Erythroblast (primary cell): ENCODE measurements around the gene TBXT.

ENCODE experiments used
- DNase-seq, 2 experiments: peaks; one replicate each; lab custom pipeline; 2025; lab: John Stamatoyannopoulos, UW
- GATA1 ChIP-seq: IDR thresholded peaks from 2 replicates; pipeline ENCODE4 v1.6.1; 2011; ENCODE audit warnings: low read depth, mild to moderate bottlenecking, control low read depth, low read length, moderate library complexity
- POLR2A ChIP-seq: IDR thresholded peaks from 2 replicates; pipeline ENCODE4 v1.6.1; 2011; ENCODE audit warnings: mild to moderate bottlenecking, low read length

Gene TBXT

GRCh38 chr6:166167801-166168615 lies at the start of gene TBXT:
Gene TBXT, minus strand, starts transcription at chr6:166167851. Its CDS starts 260 bp downstream, at chr6:166167591.
- no peak for TF ChIP-seq GATA1
- TF ChIP-seq POLR2A = no peak
- no peak for DNase-seq

DNA sequence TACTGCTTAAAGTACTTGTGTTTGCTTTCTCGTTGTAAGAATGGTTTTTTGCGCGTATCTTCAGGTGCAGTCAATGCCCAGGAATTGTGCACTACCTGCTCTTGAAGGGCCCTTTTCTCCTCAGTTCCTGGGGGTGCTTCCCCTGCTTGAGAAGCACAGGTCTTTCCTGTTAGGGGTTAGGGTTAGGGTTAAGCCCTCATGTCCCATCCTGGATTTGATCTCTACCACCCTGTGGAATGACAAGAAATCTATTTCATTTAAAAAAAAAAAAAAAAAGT lies 39.6 kb upstream of the TBXT start:
- TF ChIP-seq POLR2A (no peak), GATA1 (no peak)
- DNase-seq = no peak

- no peak for TF ChIP-seq GATA1
- TF ChIP-seq POLR2A = no peak
- no peak for DNase-seq
These were observed 39.0 kb upstream of the TBXT start for GRCh38 chr6:166206510-166207283.

- TF ChIP-seq POLR2A (no peak), GATA1 (no peak)
- no peak for DNase-seq
These were observed 38.4 kb upstream of the TBXT start for GRCh38 chr6:166206066-166206465.

- DNase-seq = no peak
- no peak for TF ChIP-seq POLR2A
- no peak for TF ChIP-seq GATA1
These were observed 37.4 kb upstream of the TBXT start for GRCh38 chr6:166204852-166205650.

GRCh38 chr6:166203641-166204222 lies 36.1 kb upstream of the TBXT start:
- no peak for DNase-seq
- no peak for TF ChIP-seq POLR2A
- no peak for TF ChIP-seq GATA1

- no peak for TF ChIP-seq GATA1
- TF ChIP-seq POLR2A = no peak
These were observed 35.5 kb upstream of the TBXT start for GRCh38 chr6:166203003-166203640.

GRCh38 chr6:166202321-166202733 lies 34.7 kb upstream of the TBXT start:
- no peak for DNase-seq
- no peak for TF ChIP-seq GATA1
- no peak for TF ChIP-seq POLR2A

More at GRCh38 chr6:166203003-166203640, 35.5 kb upstream of the TBXT start:
- no peak for DNase-seq

DNA sequence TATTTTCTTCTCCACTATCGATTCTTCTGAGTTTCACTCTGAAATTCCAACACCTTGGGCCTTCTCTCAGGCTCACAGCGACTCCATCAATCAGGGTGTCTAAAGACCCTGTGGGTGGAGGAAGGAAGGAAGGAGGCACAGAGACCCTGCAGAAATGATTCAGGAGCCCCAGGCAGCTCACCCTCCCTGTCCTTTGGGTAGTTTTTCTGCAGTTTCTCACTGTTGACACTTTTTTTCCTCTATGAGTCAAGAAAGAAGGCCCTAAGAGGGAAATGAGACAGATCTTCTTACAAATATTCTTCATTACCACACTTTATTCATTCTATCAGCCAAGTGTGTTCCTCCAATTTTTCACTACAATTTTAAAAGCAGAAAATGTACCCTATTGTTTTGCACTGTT lies 34.2 kb upstream of the TBXT start:
- DNase-seq = no peak
- TF ChIP-seq GATA1 (no peak), POLR2A (no peak)

GRCh38 chr6:166197361-166197760 lies 29.7 kb upstream of the TBXT start:
- no peak for TF ChIP-seq GATA1
- no peak for TF ChIP-seq POLR2A
- DNase-seq = no peak

- TF ChIP-seq GATA1 (no peak), POLR2A (no peak)
These were observed 28.2 kb upstream of the TBXT start for GRCh38 chr6:166195860-166196238.

GRCh38 chr6:166194914-166195859 lies 27.5 kb upstream of the TBXT start:
- no peak for DNase-seq
- TF ChIP-seq POLR2A (no peak), GATA1 (no peak)

More at GRCh38 chr6:166195860-166196238, 28.2 kb upstream of the TBXT start:
- no peak for DNase-seq
